T47D (cell line): ENCODE results near the gene BPIFB3.

Source experiments
- DNase-seq, 2 experiments: peaks; one replicate each; pipeline versions ENCODE4 v3.0.0 to v3.0.0-alpha.2; 2011 to 2012; ENCODE audit warnings: low read depth in 1 of 2, low spot score in 1 of 2
- JUND ChIP-seq: IDR thresholded peaks from 2 replicates; pipeline ENCODE4 v1.6.1; 2012; ENCODE audit warnings: low read depth
- in situ Hi-C: cut with HindIII; loops from 2 replicates; pipeline ENCODE4 v1.10.0; 2016; ENCODE audit warnings: low sequenced_read_pairs, low pct_unique_long_range_greater_than_20kb

BPIFB3 gene

GRCh38 chr20:33053291-33054106 lies at the start of gene BPIFB3:
Gene BPIFB3 (plus strand): TSS chr20:33053903. CDS start chr20:33055436, 1,533 bp downstream.
- in situ Hi-C loops = no loop called here
- no peak for DNase-seq
- TF ChIP-seq JUND = no peak

GRCh38 chr20:33004141-33004751 lies 49.5 kb upstream of the BPIFB3 start, which contains the start of gene SUN5:
Gene SUN5 (minus strand): TSS chr20:33004433. CDS start chr20:33004340, 93 bp downstream.
- in situ Hi-C loops = no loop called here
- no peak for TF ChIP-seq JUND
- DNase-seq = no peak

DNA sequence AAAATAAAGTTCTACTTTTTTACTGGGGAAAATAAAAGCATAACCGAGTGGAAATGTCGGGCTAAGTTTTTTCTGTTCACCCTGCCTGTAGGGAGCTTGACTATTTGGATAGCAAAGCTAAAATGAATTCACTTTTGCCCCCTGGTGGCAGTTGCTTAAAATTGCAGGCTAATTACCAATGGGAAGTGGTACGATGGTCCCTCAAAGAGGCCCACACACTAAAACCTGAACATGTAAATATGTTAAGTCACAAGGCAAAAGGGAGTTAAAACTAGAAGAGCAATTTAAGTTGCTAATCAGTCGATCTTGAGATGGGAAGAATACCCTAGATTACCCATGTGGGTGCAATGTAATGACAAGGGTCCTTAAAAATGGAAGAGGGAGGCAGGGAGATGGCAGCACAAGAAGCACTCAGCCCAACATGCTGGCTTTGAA lies 48.6 kb upstream of the BPIFB3 start:
- no peak for TF ChIP-seq JUND
- in situ Hi-C loops = no loop called here
- DNase-seq = no peak

DNA sequence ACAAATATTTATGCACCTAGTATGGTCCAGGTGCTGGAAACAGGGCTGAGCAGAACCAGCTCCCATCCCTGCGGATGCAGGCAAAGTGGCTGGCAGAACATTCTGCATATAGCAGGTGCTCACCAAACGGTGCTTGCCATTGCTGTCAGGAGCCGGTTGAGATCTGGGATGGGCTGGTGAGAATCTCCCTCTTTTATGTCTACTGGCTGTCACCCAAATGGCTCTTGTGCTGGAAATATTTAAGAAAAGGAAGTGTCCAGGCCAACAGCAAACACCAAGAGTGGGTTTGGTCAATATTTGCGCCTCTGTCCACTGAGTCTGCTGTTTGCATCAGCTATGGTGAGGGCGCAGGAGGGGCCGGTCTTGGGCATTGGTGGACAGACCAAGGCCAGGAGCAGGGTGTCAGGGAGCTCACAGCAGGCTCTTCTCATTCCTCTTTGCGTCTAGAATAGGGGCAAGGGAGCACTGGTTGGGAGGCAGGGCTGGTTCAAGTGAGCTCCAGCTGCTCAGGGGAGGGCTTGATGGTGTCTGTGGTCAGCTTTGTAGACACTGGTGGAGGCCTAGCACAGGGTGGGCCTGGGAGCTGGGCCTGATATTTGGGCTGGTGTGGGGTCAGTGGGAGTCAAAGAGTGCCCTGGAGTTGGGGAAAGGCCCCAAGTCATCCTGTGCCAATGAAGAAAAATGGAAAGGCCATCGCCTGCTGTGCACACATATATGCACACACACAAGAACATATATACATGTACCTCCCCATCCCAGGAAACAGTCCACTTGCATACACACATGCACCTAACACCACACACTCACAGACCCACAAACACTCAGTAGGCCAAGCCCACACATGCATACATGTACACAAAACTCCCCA lies 47.6 kb upstream of the BPIFB3 start:
- DNase-seq = no peak
- in situ Hi-C loops = no loop called here
- no peak for TF ChIP-seq JUND

DNA sequence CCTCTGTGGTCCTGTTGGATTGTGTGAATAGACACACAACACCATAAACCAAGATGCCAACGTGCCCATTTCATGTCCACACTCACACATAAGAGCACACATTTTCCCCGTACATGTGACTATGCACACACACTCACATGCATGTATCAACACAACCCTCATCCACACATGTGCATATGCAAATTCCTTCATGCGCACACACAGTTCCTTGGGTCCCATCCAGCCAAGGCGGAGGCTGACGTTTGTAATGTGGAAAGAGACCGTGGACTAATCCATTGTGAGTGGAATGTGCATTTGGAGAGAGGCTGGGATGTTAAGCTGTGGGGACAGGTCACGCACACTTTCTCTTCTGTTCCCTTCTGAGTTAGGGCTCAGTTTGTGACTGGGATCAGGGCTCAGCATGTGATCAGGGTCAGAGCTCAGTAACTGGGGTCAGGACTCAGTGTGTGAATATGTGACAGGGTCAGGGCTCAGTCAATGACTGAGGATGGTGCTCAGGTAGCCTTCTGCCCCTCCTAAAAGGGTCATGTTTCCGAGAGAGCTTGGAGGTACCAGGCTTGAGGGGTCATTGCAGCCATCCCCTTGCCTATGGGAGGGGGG lies 46.8 kb upstream of the BPIFB3 start:
- in situ Hi-C loops = no loop called here
- no peak for DNase-seq
- TF ChIP-seq JUND = no peak

- in situ Hi-C loops = no loop called here
- no peak for TF ChIP-seq JUND
- DNase-seq = peak in 1 of 2 experiments; percentile 83
Observed at GRCh38 chr20:33007376-33008335, 46.0 kb upstream of the BPIFB3 start, which contains the start of gene BPIFB2. Gene BPIFB2 (plus strand): TSS chr20:33007704. CDS start chr20:33008575, 871 bp downstream.

GRCh38 chr20:33008336-33009213 lies 45.1 kb upstream of the BPIFB3 start:
- TF ChIP-seq JUND = no peak
- in situ Hi-C loops = no loop called here

GRCh38 chr20:33009214-33010132 lies 44.2 kb upstream of the BPIFB3 start:
- no peak for TF ChIP-seq JUND
- peak in 1 of 2 experiments; percentile 44 for DNase-seq
- in situ Hi-C loops = no loop called here

More at GRCh38 chr20:33008336-33009213, 45.1 kb upstream of the BPIFB3 start:
- no peak for DNase-seq

DNA sequence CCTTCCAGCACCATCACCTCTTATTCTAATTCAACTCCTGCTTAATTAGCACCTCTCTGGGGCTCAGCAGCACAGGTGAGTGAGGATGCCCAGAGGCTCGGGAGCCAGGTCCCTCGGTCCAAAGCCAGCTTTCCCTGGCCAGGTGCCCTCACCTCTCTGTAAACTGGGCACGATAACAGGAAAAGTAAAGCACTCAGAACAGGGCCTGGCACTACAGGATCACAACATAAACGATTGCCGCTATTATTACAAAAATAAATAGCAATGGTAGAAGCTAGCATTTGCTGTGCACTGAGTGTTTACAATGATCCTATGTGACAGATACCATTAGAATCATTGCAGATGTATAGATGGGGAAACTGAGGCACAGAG lies 43.6 kb upstream of the BPIFB3 start:
- no peak for TF ChIP-seq JUND
- peak in 1 of 2 experiments; percentile 18 for DNase-seq
- in situ Hi-C loops = no loop called here
